HG03565 (cell line): ENCODE results near the gene PFDN5.
A peak's percentile ranks its signal among the peaks of the same experiment; 100 is the strongest.
"Not testable (repeated sequence)": the region's sequence is repeated elsewhere in the genome, so short reads cannot be mapped to it uniquely, and the experiment has no call there.

ENCODE experiments used
- ATAC-seq: cut with Tn5 transposase; IDR thresholded peaks from one replicate; pipeline ENCODE4 v1.9.1; 2021; ENCODE audit warnings: mild to moderate bottlenecking, moderate library complexity; ENCODE audit not compliant: unreplicated experiment

The PFDN5 gene

DNA sequence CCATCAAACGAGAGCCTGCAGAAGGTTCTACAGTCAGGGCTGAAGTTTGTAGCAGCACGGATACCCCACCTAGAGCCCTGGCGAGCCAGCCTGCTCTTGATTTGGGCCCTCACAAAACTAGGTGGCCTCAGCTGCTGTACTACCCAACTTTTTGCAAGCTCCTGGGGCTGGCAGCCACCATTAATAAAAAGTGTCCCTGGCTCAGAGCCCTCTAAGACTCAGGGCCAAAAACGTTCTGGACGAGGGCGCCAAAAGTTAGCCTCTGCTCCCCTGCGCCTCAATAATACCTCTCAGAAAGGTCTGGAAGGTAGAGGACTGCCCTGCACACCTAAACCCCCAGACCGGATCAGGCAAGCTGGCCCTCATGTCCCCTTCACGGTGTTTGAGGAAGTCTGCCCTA, 8.9 kb upstream of the PFDN5 start:
- ATAC-seq = no peak

GRCh38 chr12:53287741-53288216, 7.6 kb upstream of the PFDN5 start:
- no peak for ATAC-seq

GRCh38 chr12:53288322-53288721, 7.0 kb upstream of the PFDN5 start:
- no peak for ATAC-seq

DNA sequence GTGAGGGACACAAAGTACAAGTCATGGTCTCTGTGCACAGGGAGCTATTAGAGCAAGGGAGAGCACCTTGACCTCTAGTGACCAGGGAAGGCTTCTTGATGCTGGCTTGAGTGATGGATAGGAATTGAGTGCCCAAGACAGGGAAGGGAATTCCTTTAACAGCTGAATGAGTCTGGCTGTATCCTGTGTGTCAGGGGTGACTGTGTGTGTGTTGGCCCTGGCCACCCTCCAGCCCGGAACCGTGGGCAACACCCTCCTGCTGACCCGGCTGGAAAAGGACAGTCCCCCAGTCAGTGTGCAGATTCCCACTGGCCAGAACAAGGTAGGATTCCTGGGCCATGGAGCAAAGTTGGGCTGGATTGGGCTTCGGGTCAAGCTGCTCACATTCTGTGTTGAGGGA, 5.5 kb upstream of the PFDN5 start:
- ATAC-seq = no peak

GRCh38 chr12:53290661-53291060, 4.7 kb upstream of the PFDN5 start:
- no peak for ATAC-seq

DNA sequence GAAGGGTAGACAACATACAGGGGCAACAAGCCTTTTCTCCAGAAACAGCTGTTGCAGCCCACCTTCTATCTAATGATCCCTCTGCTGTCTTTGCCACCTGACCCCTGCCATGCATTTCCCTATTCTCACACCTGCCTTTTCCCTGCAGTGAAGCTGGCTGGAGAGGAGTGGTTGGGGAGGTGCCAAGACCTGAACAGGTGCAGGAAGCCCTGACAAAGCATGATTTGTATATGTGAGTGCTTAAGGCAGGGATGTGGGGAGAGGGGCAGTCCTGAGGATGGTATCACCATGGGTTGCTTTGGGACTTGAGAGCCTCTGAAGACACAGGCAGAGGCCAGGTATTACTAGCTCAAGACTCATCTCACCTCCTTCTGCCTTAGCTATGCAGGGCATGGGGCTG, 2.9 kb upstream of the PFDN5 start:
- ATAC-seq = no peak

- no peak for ATAC-seq
Observed at GRCh38 chr12:53295891-53296219, 513 bp downstream of the PFDN5 start.

DNA sequence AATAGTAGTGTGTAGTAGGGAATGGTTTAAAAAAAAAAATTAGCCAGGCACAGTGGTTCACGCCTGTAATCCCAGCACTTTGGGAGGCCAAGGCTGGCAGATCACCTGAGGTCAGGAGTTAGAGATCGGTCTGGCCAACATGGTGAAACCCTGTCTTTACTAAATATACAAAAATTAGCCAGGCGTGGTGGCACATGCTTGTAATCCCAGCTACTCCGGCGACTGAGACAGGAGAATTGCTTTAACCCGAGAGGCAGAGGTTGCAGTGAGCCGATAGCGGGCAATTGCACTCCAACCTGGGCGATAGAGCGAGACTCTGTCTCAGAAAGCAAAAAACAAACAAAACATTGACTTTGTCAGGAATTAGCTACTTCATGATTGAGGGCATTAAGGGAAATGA, 1.8 kb downstream of the PFDN5 start:
- ATAC-seq = not testable (repeated sequence)

GRCh38 chr12:53298164-53298563, 2.8 kb downstream of the PFDN5 start:
- no peak for ATAC-seq

DNA sequence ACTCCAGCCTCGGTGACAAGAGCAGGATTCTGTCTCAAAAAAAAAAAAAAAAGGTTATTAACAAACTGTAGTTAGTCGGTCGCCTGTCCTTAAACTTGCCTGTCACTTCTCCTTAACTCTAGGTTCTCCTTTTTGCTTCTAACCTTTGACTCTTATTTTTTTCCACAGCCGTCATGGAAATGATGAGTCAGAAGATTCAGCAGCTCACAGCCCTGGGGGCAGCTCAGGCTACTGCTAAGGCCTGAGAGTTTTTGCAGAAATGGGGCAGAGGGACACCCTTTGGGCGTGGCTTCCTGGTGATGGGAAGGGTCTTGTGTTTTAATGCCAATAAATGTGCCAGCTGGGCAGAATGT, 3.7 kb downstream of the PFDN5 start:
- ATAC-seq = no peak

- ATAC-seq = peak; percentile 49
Observed at GRCh38 chr12:53299454-53300180, 4.3 kb downstream of the PFDN5 start, which contains the start of gene MYG1. TSS of gene MYG1 (plus strand) at chr12:53299695. CDS start at chr12:53299738, 43 bp downstream.

- ATAC-seq = no peak
Observed at GRCh38 chr12:53300187-53300586, 4.8 kb downstream of the PFDN5 start.

DNA sequence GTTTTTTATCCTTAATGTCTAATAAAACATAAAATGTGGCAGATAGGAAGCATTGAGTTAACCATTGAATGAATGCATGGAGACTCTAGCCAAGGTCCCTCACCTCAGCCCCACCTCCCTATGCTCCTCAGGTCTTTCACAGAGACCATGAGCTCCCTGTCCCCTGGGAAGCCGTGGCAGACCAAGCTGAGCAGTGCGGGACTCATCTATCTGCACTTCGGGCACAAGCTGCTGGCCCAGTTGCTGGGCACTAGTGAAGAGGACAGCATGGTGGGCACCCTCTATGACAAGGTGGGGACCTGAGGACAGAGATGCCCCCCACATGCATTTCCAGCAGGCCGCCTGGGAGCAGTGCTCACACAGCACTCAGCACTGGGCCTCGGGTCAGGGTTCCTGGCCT, 7.6 kb downstream of the PFDN5 start:
- no peak for ATAC-seq

DNA sequence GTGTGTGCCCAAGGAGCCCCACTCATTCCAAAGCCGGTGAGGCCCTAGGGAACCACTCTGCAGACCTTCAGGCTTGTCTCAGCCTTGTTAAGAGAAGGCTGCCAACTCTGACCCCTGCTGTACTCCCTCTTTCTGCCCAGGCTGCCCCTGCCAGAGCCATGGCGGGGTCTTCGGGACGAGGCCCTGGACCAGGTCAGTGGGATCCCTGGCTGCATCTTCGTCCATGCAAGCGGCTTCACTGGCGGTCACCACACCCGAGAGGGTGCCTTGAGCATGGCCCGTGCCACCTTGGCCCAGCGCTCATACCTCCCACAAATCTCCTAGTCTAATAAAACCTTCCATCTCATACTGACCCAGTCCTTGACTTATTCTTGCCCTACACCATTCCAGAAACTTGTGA, 11.5 kb downstream of the PFDN5 start:
- ATAC-seq = no peak

DNA sequence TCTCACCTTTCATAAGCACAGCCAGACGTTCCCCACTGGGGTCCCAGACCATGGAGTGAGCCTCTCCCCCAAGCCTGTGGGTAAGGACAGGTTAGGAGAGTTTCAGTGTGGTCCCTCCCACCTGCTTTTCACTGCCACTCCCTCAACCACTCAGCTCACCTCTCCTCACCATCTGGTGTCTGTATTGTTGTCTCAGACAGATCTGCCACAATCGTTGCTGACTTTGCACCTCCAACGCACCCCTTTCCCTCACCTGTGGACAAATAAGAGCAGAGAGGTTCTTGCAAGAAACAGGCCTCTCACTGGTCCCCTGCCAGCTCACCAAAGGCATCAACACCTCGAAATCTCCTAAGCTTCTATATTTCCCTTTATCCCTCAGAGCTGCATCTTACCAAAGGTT, 12.9 kb downstream of the PFDN5 start:
- ATAC-seq = no peak

GRCh38 chr12:53313996-53314395, 18.7 kb downstream of the PFDN5 start:
- no peak for ATAC-seq

GRCh38 chr12:53320352-53321195, 25.2 kb downstream of the PFDN5 start:
- no peak for ATAC-seq

GRCh38 chr12:53324113-53324778, 28.9 kb downstream of the PFDN5 start:
- no peak for ATAC-seq

GRCh38 chr12:53324779-53325510, 29.6 kb downstream of the PFDN5 start:
- peak; percentile 32 for ATAC-seq

DNA sequence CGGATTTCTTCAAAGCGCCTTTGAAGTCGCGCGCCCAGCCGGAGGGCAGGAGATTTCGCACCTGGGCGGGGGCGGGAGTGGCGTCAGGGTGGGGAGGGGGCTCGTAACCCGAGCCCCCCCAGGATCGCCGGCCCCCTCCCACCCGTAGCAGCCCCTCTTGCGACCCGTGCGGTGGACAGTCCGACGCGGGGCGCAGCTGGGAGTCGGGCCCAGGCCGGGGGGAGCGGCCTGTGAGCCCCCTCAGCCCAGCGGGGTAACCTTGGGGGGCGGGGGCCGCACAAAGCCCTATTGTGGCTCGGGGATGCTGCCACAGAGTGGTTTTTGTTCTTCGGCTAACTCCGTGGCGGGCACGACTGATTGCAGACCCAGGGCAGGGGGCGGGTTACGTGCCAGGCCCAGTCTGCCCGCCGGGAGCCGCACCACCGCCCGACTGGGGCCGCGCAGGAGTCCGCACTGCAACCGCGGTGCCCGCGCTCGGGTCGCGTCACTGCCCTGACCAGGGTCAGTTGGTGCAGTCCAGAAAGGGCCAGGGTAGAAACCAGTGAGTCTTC, 30.2 kb downstream of the PFDN5 start:
- ATAC-seq = no peak
